Prostate gland (tissue), 2 donors: ENCODE data around the gene CFAP47. TPM values are rescaled to one million over a fixed set of nuclear protein-coding genes. Genes with fewer than 3 reads are reported as not detected.
"Not testable (repeated sequence)": the region's sequence is repeated elsewhere in the genome, so short reads cannot be mapped to it uniquely, and the experiment has no call there.

Experiments used
- DNase-seq: peaks from one replicate; pipeline ENCODE4 v3.0.0-alpha.2; 2019; ENCODE audit warnings: low spot score
- H3K27ac ChIP-seq, 2 donors: fragments of 200-600 bp; sonication (generic); 2 replicates each; pipeline ENCODE4 v1.5.1; 2017 to 2019
- H3K27me3 ChIP-seq: fragments of 200-600 bp; sonication (generic); replicated peaks from 2 replicates; pipeline ENCODE4 v1.5.1; 2019; ENCODE audit not compliant: insufficient read depth
- H3K36me3 ChIP-seq, 2 donors: fragments of 200-600 bp; sonication (generic); 1 replicate in 1 of 2; 2 replicates in 1 of 2; pipeline versions ENCODE4 v1.5.1 to v1.8.1; 2017 to 2019
- H3K4me1 ChIP-seq: fragments of 200-600 bp; sonication (generic); replicated peaks from 2 replicates; pipeline ENCODE4 v1.5.1; 2019
- H3K4me3 ChIP-seq, 2 donors: fragments of 200-600 bp; sonication (generic); 2 replicates each; pipeline ENCODE4 v1.5.1; 2017 to 2019
- H3K9me3 ChIP-seq: fragments of 200-600 bp; sonication (generic); 2 replicates; pipeline ENCODE4 v1.5.1; 2017
- CTCF ChIP-seq, 4 experiments: fragments of 200-600 bp in 2 of 4; fragments of 450-650 bp in 2 of 4; sonication (generic) in 2 of 4; IDR thresholded peaks; 1 replicate in 3 of 4; 2 replicates in 1 of 4; pipeline ENCODE4 v1.5.1; 2016 to 2019; ENCODE audit warnings: antibody characterized with exemption in 4 of 4, mild to moderate bottlenecking in 2 of 4, moderate library complexity in 2 of 4
- POLR2A ChIP-seq: fragments of 450-650 bp; IDR thresholded peaks from one replicate; pipeline ENCODE4 v1.6.1; 2016; ENCODE audit warnings: antibody characterized with exemption, mild to moderate bottlenecking
- POLR2AphosphoS5 ChIP-seq: sonication (generic); formaldehyde crosslinking; IDR thresholded peaks from one replicate; pipeline ENCODE4 v1.6.1; 2017; ENCODE audit warnings: antibody characterized with exemption
- WGBS: methylation state at CpG from one replicate; pipeline ENCODE4 v1.1.5; 2018; 5-methylcytosine and 5-hydroxymethylcytosine counted together
- intact Hi-C: fragments of 100-400 bp; cut with DNase I; formaldehyde crosslinking; loops from one replicate; pipeline ENCODE4 v1.14.2; 2022
- total RNA-seq, 2 donors: library from RNA; depleted of rRNA; stranded (reverse); fragments of >200 nt; gene quantifications; one replicate each; pipeline ENCODE4 v1.1.0, GENCODE V29; 2016

CFAP47 gene
- total RNA-seq, 2 donors from 2014 or later: 0.32 to 0.45 TPM

GRCh38 chrX:36083256-36083655 is 163.7 kb downstream of the CFAP47 start:
- Histone ChIP-seq H3K9me3 (no peaks in the 10 kb centered on the region), H3K36me3 (no peaks in the 10 kb centered on the region), H3K27ac (no peak overlapping the region), H3K4me3 (no peak overlapping the region), H3K4me1 (no peaks in the 10 kb centered on the region), H3K27me3 (no peaks in the 10 kb centered on the region)
- no peak for TF ChIP-seq CTCF (IDR thresholded peaks at IDR 0.05)
- TF ChIP-seq POLR2AphosphoS5: no peak
- TF ChIP-seq POLR2A: no peak
- intact Hi-C loops: no loop called here
- no peak for DNase-seq
- 88% methylated on average over 1 of the region's 1 CpG for whole genome bisulfite sequencing

- intact Hi-C loops: no loop called here
- 98% methylated on average over 2 of the region's 2 CpGs for WGBS
These were observed 167.8 kb downstream of the CFAP47 start for GRCh38 chrX:36087366-36087765.

GRCh38 chrX:36088939-36089338 is 169.4 kb downstream of the CFAP47 start:
- H3K4me1 ChIP-seq, H3K36me3 ChIP-seq, H3K27me3 ChIP-seq, H3K27ac ChIP-seq, intact Hi-C loops, H3K9me3 ChIP-seq, H3K4me3 ChIP-seq, DNase-seq: not testable (repeated sequence)
- 98% methylated on average over 10 of the region's 10 CpGs for WGBS

More at GRCh38 chrX:36087366-36087765, 167.8 kb downstream of the CFAP47 start:
- Histone ChIP-seq H3K27ac (no peak overlapping the region), H3K9me3 (no peaks in the 10 kb centered on the region), H3K36me3 (no peaks in the 10 kb centered on the region), H3K4me1 (no peaks in the 10 kb centered on the region), H3K4me3 (no peak overlapping the region), H3K27me3 (no peaks in the 10 kb centered on the region)
- TF ChIP-seq POLR2A (no peak), CTCF (IDR thresholded peaks at IDR 0.05) (no peak), POLR2AphosphoS5 (no peak)
- DNase-seq: no peak

- no peak for TF ChIP-seq POLR2AphosphoS5
These were observed 182.9 kb downstream of the CFAP47 start for GRCh38 chrX:36102425-36102824.

DNA sequence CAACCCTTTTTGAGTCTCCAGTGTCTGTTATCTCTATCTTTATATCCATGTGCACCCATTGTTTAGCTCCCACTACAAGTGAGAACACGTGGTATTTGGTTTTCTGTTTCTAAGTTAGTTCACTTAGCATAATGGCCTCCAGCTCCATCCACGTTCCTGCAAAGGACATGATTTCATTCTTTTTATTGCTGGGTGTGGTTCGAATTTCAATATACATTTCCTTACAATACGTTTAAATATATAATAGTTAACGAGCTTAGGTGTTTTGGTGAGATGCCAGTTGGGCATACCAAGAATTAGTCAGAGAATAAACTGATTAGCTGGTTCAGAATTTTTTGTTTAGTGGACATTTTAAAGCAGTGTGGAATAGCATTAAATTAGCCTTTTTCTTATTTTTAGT is 196.7 kb downstream of the CFAP47 start:
- Histone ChIP-seq H3K27me3 (no peaks in the 10 kb centered on the region), H3K9me3 (no peaks in the 10 kb centered on the region), H3K4me1 (no peaks in the 10 kb centered on the region), H3K4me3 (no peak overlapping the region), H3K27ac (no peak overlapping the region), H3K36me3 (no peaks in the 10 kb centered on the region)
- intact Hi-C loops: no loop called here
- DNase-seq: no peak
- no peak for TF ChIP-seq POLR2AphosphoS5
- TF ChIP-seq POLR2A: no peak
- TF ChIP-seq CTCF (IDR thresholded peaks at IDR 0.05): no peak
- WGBS: 41% methylated on average over 5 of the region's 5 CpGs

More at GRCh38 chrX:36102425-36102824, 182.9 kb downstream of the CFAP47 start:
- intact Hi-C loops: no loop called here
- no peaks in the 10 kb centered on the region for H3K9me3 ChIP-seq
- H3K4me3 ChIP-seq: no peak overlapping the region
- H3K36me3 ChIP-seq: no peaks in the 10 kb centered on the region
- H3K4me1 ChIP-seq: no peaks in the 10 kb centered on the region
- 88% methylated on average over 2 of the region's 2 CpGs for WGBS
- H3K27me3 ChIP-seq: no peaks in the 10 kb centered on the region
- no peak overlapping the region for H3K27ac ChIP-seq
- DNase-seq: no peak

- intact Hi-C loops: no loop called here
- DNase-seq: no peak
- no peaks in the 10 kb centered on the region for H3K36me3 ChIP-seq
- no peak overlapping the region for H3K27ac ChIP-seq
- no peaks in the 10 kb centered on the region for H3K4me1 ChIP-seq
- WGBS: 51% methylated on average over 7 of the region's 7 CpGs
- TF ChIP-seq POLR2A: no peak
- TF ChIP-seq CTCF (IDR thresholded peaks at IDR 0.05): no peak
- TF ChIP-seq POLR2AphosphoS5: no peak
- no peaks in the 10 kb centered on the region for H3K9me3 ChIP-seq
- no peak overlapping the region for H3K4me3 ChIP-seq
- no peaks in the 10 kb centered on the region for H3K27me3 ChIP-seq
These were observed 239.7 kb downstream of the CFAP47 start for GRCh38 chrX:36159254-36159653.
